Kidney epithelial cell (primary cell): ENCODE results near the gene SOWAHD. TPM values are rescaled to one million over a fixed set of nuclear protein-coding genes. Genes with fewer than 3 reads are reported as not detected.

ENCODE experiments used
- DNase-seq: peaks from one replicate; pipeline ENCODE4 v3.0.0-alpha.2; 2010; ENCODE audit warnings: low read depth
- H3K27me3 ChIP-seq: 2 replicates; pipeline ENCODE4 v1.6.0; 2011; ENCODE audit warnings: low read length; ENCODE audit not compliant: control insufficient read depth, insufficient read depth
- H3K36me3 ChIP-seq: 2 replicates; pipeline ENCODE4 v1.5.1; 2011; ENCODE audit warnings: low read length; ENCODE audit not compliant: control insufficient read depth, insufficient read depth
- H3K4me3 ChIP-seq: 2 replicates; pipeline ENCODE4 v1.5.1; 2011; ENCODE audit warnings: low read depth, mild to moderate bottlenecking, control low read depth, low read length
- CTCF ChIP-seq: IDR thresholded peaks from 2 replicates; pipeline ENCODE4 v1.5.1; 2011; ENCODE audit warnings: mild to moderate bottlenecking, moderate library complexity, low read length, control low read depth, inconsistent platforms; ENCODE audit not compliant: insufficient read depth, poor library complexity, severe bottlenecking
- total RNA-seq: library from RNA; depleted of rRNA; stranded (reverse); fragments of >200 nt; gene quantifications from 2 replicates; pipeline ENCODE4 v1.2.3, GENCODE V29; 2015

The SOWAHD gene
- total RNA-seq, 1 donor from 2014 or later = not detected

- DNase-seq = no peak
- Histone ChIP-seq H3K27me3 (no peaks in the 10 kb centered on the region), H3K4me3 (no peak overlapping the region), H3K36me3 (no peaks in the 10 kb centered on the region)
- TF ChIP-seq CTCF = no peak
Observed at GRCh38 chrX:119775517-119776238, 17.3 kb downstream of the SOWAHD start.

- H3K27me3 ChIP-seq = no peaks in the 10 kb centered on the region
- no peak for DNase-seq
- no peak overlapping the region for H3K4me3 ChIP-seq
- no peak for TF ChIP-seq CTCF
- H3K36me3 ChIP-seq = no peaks in the 10 kb centered on the region
Observed at GRCh38 chrX:119778829-119779228, 20.4 kb downstream of the SOWAHD start.

GRCh38 chrX:119783026-119783425 is 24.6 kb downstream of the SOWAHD start:
- Histone ChIP-seq H3K4me3 (no peak overlapping the region), H3K36me3 (no peaks in the 10 kb centered on the region), H3K27me3 (no peaks in the 10 kb centered on the region)
- no peak for TF ChIP-seq CTCF
- no peak for DNase-seq

- TF ChIP-seq CTCF = peak; percentile 44
- Histone ChIP-seq H3K4me3 (no peak overlapping the region), H3K36me3 (no peaks in the 10 kb centered on the region), H3K27me3 (no peaks in the 10 kb centered on the region)
- DNase-seq = no peak
Observed at GRCh38 chrX:119784747-119785446, 26.5 kb downstream of the SOWAHD start.

GRCh38 chrX:119790977-119791436 is 32.6 kb downstream of the SOWAHD start:
- Histone ChIP-seq H3K36me3 (no peaks in the 10 kb centered on the region), H3K27me3 (no peaks in the 10 kb centered on the region), H3K4me3 (peak overlapping the region; percentile 65)
- no peak for TF ChIP-seq CTCF
- DNase-seq = no peak
